Panc1 (cell line): ENCODE data around the gene PPM1L. TPM values are rescaled to one million over a fixed set of nuclear protein-coding genes. Genes with fewer than 3 reads are reported as not detected.

Experiments
- ATAC-seq: fragments of 200-7000 bp; cut with Tn5 transposase; 2 replicates; pipeline ENCODE4 v1.9.1; 2020; ENCODE audit warnings: mild to moderate bottlenecking, moderate library complexity
- BruUV-seq: library from RNA; stranded (reverse); fragments of 400-500 nt; replicated peaks from 2 replicates; lab custom pipeline; 2021; lab: Mats Ljungman, UMichigan
- CTCF ChIA-PET: fragments of 300-600 bp; sonication (Branson Sonifier 250); formaldehyde crosslinking; loops from one replicate; lab custom pipeline; 2022; ENCODE audit warnings: antibody characterized with exemption; lab: Charles Lee
- POLR2A ChIA-PET: fragments of 300-600 bp; sonication (Branson Sonifier 250); formaldehyde crosslinking; loops from one replicate; lab custom pipeline; 2022; ENCODE audit warnings: antibody characterized with exemption; lab: Charles Lee
- DNase-seq: peaks from one replicate; pipeline ENCODE4 v3.0.0-alpha.2; 2010; ENCODE audit warnings: low read depth, low spot score
- H3K27ac ChIP-seq: 2 replicates; pipeline ENCODE4 v1.5.1; 2011; ENCODE audit warnings: mild to moderate bottlenecking, low read length, inconsistent platforms
- H3K27me3 ChIP-seq: fragments of 200-500 bp; sonication (Bioruptor generic); 2 replicates; pipeline ENCODE4 v1.6.0; 2014; ENCODE audit warnings: low read length, inconsistent platforms; ENCODE audit not compliant: control insufficient read depth, insufficient read depth
- H3K36me3 ChIP-seq: fragments of 200-500 bp; sonication (Bioruptor generic); 2 replicates; pipeline ENCODE4 v1.5.1; 2014; ENCODE audit warnings: inconsistent platforms, mild to moderate bottlenecking, low read length, moderate library complexity; ENCODE audit not compliant: control insufficient read depth, insufficient read depth
- H3K4me1 ChIP-seq: 2 replicates; pipeline ENCODE4 v1.5.1; 2011; ENCODE audit warnings: inconsistent platforms, mild to moderate bottlenecking, low read length, moderate library complexity; ENCODE audit not compliant: control insufficient read depth, insufficient read depth
- H3K4me3 ChIP-seq, 2 experiments: 2 replicates each; pipeline ENCODE4 v1.5.1; 2011 to 2012; ENCODE audit warnings: low read depth in 2 of 2, low read length in 2 of 2, mild to moderate bottlenecking in 2 of 2, inconsistent platforms in 1 of 2, moderate library complexity in 1 of 2
- H3K9me3 ChIP-seq: fragments of 200-500 bp; sonication (Bioruptor generic); 2 replicates; pipeline ENCODE4 v1.5.1; 2014; ENCODE audit warnings: low read depth, mild to moderate bottlenecking, inconsistent platforms, low read length, moderate library complexity; ENCODE audit not compliant: control insufficient read depth, insufficient read depth
- POLR2AphosphoS5 ChIP-seq: IDR thresholded peaks from 2 replicates; pipeline ENCODE4 v1.6.1; 2012; ENCODE audit warnings: mild to moderate bottlenecking, low read depth, low read length, moderate library complexity
- SIN3A ChIP-seq: IDR thresholded peaks from 2 replicates; pipeline ENCODE4 v1.6.1; 2012; ENCODE audit warnings: low read depth, mild to moderate bottlenecking, low read length, moderate library complexity, borderline replicate concordance; ENCODE audit not compliant: insufficient read depth
- TCF7L2 ChIP-seq: IDR thresholded peaks from 2 replicates; pipeline ENCODE4 v1.6.1; 2011; ENCODE audit warnings: mild to moderate bottlenecking, low read depth, low read length, inconsistent platforms
- in situ Hi-C: cut with HindIII; loops from 2 replicates; pipeline ENCODE4 v1.10.0; 2016; ENCODE audit warnings: low sequenced_read_pairs, low pct_unique_long_range_greater_than_20kb
- intact Hi-C: fragments of 100-400 bp; cut with micrococcal nuclease; formaldehyde crosslinking; loops from one replicate; pipeline ENCODE4 v1.10.0; 2022; ENCODE audit not compliant: unreplicated experiment
- total RNA-seq: library from RNA; stranded (reverse); gene quantifications from one replicate; pipeline ENCODE4 v1.2.1, GENCODE V29; 2021; ENCODE audit not compliant: unreplicated experiment
- TF ChIP-seq, protein P1 (sequence below): fragments of 450-650 bp; IDR thresholded peaks from 2 replicates; pipeline ENCODE4 v1.5.1; 2017; ENCODE audit warnings: mild to moderate bottlenecking
- TF ChIP-seq, protein P2 (sequence below), 2 experiments: IDR thresholded peaks; 2 replicates each; pipeline ENCODE4 v1.6.1; 2011 to 2012; ENCODE audit warnings: low read depth in 2 of 2, control low read depth in 1 of 2, low read length in 1 of 2, mild to moderate bottlenecking in 1 of 2, moderate library complexity in 1 of 2; ENCODE audit not compliant: insufficient read depth in 1 of 2

Gene PPM1L
- total RNA-seq, 1 experiment from 2014 or later: 23.8 TPM

DNA sequence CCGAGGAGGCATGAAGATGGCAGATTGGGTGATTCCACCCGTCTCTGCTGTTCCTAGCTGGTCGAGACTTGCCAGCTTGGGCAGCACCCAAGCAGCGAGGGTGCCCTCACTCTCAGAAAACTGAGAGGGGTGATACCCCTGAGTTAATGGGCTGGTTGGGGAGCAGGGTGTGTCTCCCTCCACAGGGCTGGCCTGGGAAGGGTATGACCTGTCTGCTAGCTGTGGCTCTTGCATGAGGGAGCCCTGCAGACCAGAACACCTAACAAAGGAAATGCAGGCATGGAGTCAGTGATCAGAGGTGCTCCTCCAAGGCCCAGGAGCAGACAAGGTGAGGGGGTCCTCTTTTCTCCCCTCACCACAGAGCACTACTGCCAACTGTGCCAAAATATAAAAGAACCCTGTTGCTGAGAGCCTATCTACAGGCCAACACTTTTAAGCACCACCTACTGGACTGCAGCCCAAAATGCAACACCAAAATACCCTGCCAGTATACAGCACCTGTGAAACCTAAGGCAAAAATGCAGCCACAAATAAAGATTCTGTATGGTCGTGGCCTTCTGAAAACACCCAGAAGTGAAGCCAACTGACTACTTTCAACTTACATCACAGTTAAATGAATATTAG is 35.8 kb upstream of the PPM1L start:
- Histone ChIP-seq H3K4me3 (no peak overlapping the region), H3K27ac (no peak overlapping the region), H3K27me3 (no peaks in the 10 kb centered on the region), H3K36me3 (no peaks in the 10 kb centered on the region), H3K9me3 (no peaks in the 10 kb centered on the region), H3K4me1 (no peaks in the 10 kb centered on the region)
- TF ChIP-seq, protein P1, sequence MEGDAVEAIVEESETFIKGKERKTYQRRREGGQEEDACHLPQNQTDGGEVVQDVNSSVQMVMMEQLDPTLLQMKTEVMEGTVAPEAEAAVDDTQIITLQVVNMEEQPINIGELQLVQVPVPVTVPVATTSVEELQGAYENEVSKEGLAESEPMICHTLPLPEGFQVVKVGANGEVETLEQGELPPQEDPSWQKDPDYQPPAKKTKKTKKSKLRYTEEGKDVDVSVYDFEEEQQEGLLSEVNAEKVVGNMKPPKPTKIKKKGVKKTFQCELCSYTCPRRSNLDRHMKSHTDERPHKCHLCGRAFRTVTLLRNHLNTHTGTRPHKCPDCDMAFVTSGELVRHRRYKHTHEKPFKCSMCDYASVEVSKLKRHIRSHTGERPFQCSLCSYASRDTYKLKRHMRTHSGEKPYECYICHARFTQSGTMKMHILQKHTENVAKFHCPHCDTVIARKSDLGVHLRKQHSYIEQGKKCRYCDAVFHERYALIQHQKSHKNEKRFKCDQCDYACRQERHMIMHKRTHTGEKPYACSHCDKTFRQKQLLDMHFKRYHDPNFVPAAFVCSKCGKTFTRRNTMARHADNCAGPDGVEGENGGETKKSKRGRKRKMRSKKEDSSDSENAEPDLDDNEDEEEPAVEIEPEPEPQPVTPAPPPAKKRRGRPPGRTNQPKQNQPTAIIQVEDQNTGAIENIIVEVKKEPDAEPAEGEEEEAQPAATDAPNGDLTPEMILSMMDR: peak; percentile 53
- no peak for TF ChIP-seq SIN3A
- POLR2A ChIA-PET: no interaction called here
- in situ Hi-C loops (no loop called here), intact Hi-C loops (no loop called here)
- no TSS peak for BruUV-seq
- DNase-seq (no peak), ATAC-seq (peak; percentile 70)
- CTCF ChIA-PET: no interaction called here

DNA sequence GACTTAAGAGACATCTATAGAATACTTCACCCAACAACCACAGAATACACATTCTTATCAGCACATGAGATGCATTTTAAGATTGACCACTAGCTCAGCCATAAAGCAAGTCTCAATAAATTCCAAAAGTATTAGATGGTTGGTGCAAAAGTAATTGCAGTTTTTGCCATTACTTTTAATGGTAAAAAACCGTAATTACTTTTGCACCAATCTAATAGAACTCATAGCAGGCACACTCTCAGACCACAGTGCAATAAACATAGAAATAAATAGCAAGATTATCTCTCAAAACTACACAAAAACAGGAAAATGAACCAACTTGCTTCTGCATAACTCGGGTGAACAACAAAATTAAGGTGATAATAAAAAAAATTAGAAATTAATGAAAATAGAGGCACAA is 33.7 kb upstream of the PPM1L start:
- Histone ChIP-seq H3K36me3 (no peaks in the 10 kb centered on the region), H3K4me1 (no peaks in the 10 kb centered on the region), H3K9me3 (no peaks in the 10 kb centered on the region), H3K4me3 (no peak overlapping the region), H3K27me3 (no peaks in the 10 kb centered on the region), H3K27ac (no peak overlapping the region)
- no peak for DNase-seq
- ChIA-PET POLR2A (no interaction called here), CTCF (no interaction called here)
- in situ Hi-C loops (no loop called here), intact Hi-C loops (no loop called here)
- BruUV-seq: no TSS peak
- TF ChIP-seq TCF7L2 (no peak), SIN3A (no peak)
- TF ChIP-seq, protein P1: no peak
- ATAC-seq: no peak

DNA sequence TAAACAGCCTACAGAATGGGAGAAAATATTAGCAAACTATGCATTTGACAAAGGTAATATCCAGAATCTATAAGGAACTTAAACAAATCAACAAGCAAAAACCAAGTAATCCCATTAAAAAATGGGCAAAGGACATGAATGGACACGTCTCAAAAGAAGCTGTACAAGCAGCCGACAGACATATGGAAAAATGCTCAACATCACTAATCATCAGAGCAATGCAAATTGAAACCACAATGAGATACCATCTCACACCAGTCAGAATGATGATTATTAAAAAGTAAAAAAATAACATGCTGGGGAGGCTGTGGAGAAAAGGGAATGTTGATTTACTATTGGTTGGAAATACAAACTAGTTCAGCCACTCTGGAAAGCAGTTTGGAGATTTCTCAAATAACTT is 30.7 kb upstream of the PPM1L start:
- Histone ChIP-seq H3K27me3 (no peaks in the 10 kb centered on the region), H3K9me3 (no peaks in the 10 kb centered on the region), H3K27ac (no peak overlapping the region), H3K4me3 (no peak overlapping the region), H3K4me1 (no peaks in the 10 kb centered on the region), H3K36me3 (no peaks in the 10 kb centered on the region)
- in situ Hi-C loops: no loop called here
- no TSS peak for BruUV-seq
- intact Hi-C loops: no loop called here
- CTCF ChIA-PET: no interaction called here
- TF ChIP-seq TCF7L2: no peak
- no peak for TF ChIP-seq POLR2AphosphoS5
- TF ChIP-seq SIN3A: no peak
- TF ChIP-seq, protein P2, sequence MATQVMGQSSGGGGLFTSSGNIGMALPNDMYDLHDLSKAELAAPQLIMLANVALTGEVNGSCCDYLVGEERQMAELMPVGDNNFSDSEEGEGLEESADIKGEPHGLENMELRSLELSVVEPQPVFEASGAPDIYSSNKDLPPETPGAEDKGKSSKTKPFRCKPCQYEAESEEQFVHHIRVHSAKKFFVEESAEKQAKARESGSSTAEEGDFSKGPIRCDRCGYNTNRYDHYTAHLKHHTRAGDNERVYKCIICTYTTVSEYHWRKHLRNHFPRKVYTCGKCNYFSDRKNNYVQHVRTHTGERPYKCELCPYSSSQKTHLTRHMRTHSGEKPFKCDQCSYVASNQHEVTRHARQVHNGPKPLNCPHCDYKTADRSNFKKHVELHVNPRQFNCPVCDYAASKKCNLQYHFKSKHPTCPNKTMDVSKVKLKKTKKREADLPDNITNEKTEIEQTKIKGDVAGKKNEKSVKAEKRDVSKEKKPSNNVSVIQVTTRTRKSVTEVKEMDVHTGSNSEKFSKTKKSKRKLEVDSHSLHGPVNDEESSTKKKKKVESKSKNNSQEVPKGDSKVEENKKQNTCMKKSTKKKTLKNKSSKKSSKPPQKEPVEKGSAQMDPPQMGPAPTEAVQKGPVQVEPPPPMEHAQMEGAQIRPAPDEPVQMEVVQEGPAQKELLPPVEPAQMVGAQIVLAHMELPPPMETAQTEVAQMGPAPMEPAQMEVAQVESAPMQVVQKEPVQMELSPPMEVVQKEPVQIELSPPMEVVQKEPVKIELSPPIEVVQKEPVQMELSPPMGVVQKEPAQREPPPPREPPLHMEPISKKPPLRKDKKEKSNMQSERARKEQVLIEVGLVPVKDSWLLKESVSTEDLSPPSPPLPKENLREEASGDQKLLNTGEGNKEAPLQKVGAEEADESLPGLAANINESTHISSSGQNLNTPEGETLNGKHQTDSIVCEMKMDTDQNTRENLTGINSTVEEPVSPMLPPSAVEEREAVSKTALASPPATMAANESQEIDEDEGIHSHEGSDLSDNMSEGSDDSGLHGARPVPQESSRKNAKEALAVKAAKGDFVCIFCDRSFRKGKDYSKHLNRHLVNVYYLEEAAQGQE (IDR thresholded peaks at IDR 0.05; ENCODE audit: insufficient read depth in 1 of 2, low read depth in 2 of 2, low read length in 1 of 2): no peak
- TF ChIP-seq, protein P1: no peak
- POLR2A ChIA-PET: no interaction called here
- ATAC-seq (no peak), DNase-seq (no peak)
